GM19324 (cell line): ENCODE measurements around the gene SGMS2.

ENCODE experiments used
- ATAC-seq: cut with Tn5 transposase; IDR thresholded peaks from one replicate; pipeline ENCODE4 v1.9.1; 2021; ENCODE audit warnings: mild to moderate bottlenecking, moderate library complexity; ENCODE audit not compliant: unreplicated experiment, low FRiP score

Gene SGMS2

DNA sequence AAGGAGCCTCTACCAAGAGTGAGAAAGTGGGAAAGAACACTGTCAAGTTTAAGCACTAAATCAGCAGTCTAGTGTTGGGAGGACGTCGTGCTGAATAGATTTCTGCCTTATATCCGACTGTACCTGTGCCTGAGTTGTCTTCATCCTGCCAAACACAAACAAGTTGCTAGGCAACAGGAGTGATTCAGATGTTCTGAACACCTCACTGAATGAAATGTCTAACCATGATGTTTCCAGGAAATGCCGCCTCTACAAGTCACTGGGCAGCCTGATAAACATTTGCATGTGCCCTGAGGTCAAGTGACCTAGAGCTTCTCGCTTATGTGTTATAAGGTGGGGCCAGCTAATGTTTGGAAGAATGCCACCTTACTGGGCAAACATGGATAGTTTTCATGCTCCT is 37.9 kb downstream of the SGMS2 start:
- ATAC-seq, result peak; percentile 80

DNA sequence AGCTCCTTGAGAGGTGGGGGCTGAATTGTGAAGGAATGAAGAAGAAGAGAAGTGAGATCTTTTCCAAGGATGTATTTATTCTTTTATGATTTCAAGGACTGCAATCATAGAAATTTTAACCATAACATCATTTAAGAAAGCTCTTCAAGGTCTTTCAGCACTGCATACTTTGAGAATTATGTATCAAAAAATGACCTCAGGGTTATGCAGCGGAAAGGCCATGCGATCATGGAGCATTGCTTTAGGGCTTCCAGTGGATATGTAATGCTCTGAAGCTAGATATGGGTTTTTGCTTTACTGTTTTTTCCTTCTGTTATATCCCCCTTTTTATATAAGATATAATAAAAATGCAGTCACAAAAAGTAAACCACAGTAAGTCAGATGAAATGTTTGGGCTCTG is 38.7 kb downstream of the SGMS2 start:
- no peak for ATAC-seq

- no peak for ATAC-seq
Measured at GRCh38 chr4:107863850-107864371, 39.2 kb downstream of the SGMS2 start.

DNA sequence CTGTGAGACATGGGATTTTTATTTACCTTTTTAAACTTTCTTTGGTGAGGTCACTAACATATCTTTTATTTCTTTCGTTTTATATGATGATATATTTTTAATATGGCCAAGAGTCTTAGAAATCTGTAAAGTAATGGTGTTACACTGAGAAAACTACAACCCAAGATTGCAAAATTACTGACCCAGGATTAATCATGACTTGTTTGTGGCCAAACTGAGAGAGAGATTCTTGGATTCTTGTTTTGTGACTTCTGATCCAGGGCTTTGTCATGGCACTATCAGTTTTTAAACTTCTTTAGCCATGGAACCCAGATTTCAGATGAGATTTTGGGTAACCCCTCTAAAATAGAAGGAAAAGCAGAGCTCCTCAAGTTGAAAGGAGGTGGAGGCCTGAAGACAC is 42.0 kb downstream of the SGMS2 start:
- ATAC-seq, result no peak

- ATAC-seq, result no peak
Measured at GRCh38 chr4:107870236-107870635, 45.5 kb downstream of the SGMS2 start.

DNA sequence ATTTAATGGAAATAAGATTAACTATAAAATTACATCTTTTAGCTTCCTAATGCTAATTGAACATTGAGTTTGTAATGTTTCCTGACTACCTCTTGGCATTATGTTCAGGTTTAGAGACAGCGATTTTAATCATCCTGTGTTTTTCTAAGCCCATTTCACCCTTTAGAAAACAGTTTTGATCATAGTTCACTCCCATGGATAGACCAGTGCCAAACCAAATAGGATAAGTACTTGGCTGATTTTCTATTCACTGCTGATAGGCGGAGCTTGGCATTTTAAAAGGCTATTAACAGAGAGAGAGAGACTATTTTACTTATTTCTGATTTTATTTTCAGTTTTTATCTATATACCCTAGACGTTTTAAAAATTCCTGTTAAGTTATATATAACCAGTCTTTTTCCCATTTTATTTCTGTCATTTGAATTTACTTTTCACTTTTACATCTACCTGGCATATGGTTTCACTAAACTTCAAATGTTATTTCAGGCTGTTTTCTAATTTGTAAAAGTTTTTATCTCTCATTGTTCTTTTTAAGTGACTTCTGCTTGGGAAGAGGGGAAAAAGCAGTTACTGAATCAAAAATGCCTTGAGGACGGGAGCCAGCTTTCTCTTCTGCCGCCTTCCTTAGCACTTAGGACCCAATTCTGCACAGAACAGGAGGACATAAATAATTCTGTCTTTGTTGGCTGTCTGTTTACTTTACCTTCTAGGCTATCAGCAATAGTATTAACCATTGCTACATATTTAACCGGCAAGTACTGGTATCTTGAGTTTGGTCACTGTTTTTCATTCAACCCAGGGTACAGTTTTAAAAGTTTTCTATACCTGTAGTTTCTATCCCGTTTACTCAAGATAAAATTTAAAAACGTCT is 46.4 kb downstream of the SGMS2 start:
- no peak for ATAC-seq

DNA sequence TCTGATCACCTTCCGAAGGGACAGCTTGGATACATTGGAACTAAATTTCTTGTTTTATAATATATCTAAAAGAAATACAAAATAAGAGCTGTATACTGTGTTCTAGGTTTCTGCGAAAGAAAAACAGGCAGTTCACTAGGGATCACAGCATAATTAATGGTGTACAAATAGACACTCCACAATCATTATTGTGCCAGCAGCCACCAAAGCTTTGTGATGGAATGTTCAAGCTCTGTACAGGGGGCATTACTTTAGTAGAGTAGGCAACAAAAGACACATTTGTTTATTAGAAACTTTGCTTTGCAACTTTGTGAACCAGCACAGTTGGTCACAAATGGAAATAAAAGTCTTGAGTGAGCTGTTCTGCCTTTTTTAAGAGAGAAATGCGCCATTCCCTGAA is 49.3 kb downstream of the SGMS2 start:
- no peak for ATAC-seq

GRCh38 chr4:107876099-107876498 is 51.4 kb downstream of the SGMS2 start:
- ATAC-seq, result no peak

- ATAC-seq, result no peak
Measured at GRCh38 chr4:107877361-107877760, 52.6 kb downstream of the SGMS2 start.

DNA sequence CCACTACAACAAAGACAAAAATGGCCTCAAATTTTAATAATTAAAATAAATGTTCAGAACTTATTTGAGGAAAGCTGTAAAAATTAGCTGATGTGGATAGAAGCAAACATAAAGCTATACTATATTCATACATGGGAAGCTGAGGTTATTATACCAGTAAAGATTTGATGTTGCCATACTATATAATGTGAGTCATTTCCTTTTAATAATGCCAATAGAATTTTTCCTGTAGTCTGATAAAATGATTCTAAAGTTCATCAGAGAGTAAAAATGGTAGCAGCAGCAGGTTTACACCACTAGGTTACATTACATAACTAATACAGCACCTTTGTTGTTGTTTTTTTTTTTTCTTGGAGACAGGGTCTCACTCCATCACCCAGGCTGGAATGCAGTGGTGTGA is 61.1 kb downstream of the SGMS2 start:
- ATAC-seq, result no peak

- ATAC-seq, result no peak
Measured at GRCh38 chr4:107888237-107888636, 63.5 kb downstream of the SGMS2 start.

GRCh38 chr4:107890779-107891178 is 66.0 kb downstream of the SGMS2 start:
- ATAC-seq, result no peak

GRCh38 chr4:107891299-107891698 is 66.6 kb downstream of the SGMS2 start:
- ATAC-seq, result no peak

DNA sequence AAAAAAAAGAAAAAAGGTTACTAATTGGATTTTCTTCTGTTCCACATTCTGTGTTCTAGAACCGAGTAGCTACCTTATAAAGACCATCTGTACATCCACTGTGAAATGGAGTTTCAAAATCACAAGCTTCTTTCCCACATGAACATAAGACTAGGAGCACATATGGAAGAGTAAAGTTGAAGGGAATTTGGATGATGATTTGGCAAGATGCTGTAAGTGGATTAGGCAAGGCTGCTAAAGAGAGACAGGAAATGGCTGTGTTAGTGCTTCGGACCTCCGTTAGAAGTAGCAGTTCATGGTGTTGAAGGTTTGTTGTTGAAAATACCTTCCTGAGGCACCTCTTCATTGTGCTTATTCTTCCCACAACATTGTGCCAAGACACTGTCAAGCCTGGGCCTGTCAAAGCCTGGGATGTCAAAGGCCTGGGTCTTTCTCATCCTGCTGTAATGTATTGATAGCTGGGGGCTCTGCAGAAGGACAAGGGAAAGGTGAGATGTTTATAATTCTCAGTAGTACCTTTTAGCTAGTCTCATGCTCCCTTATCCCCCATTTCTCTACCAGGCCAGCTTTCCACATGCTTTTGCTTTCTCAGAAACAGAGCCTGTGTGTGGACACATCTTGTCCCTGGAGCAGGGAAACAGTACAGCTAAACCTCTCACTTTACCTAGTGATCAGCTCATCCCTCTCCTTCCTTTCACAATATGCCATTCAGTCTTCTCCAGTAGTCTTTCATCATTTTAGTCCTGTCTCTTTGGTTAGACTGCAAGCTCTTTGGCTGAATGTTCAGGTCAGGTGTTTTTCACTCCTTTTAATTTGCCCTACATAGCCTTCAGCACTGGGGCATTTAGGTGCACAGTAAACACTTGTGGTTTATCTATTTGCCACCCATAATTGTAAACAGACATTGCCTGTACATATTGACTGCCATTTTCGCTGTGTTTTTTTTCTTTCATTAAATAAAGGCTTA is 68.7 kb downstream of the SGMS2 start:
- ATAC-seq, result no peak

DNA sequence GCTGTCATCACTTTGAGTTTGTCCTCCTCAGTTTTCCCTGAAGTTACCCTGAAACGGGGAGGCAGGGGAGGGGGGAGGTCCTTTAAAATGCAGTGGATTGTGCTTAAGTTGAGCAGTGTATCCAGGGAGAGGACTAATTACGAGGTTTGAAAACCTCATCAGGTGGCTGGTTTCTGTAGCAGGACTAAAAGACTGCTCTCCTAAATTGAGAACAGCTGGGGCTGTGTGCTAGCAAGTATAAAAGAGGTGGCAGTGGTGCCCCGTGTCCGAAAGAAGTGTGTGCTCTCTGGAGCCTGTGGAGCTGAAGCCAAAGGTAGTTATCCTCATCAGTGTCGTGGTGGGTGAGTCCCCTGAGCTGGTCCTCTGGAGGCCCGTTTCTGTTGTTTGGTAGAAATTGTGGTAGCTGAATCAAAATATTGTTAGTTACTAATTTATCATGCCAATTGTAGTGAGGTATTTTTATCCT is 69.4 kb downstream of the SGMS2 start:
- no peak for ATAC-seq

GRCh38 chr4:107896158-107896645 is 71.5 kb downstream of the SGMS2 start:
- ATAC-seq, result peak; percentile 47

GRCh38 chr4:107896646-107897045 is 71.9 kb downstream of the SGMS2 start:
- no peak for ATAC-seq

- no peak for ATAC-seq
Measured at GRCh38 chr4:107897823-107898222, 73.1 kb downstream of the SGMS2 start.

DNA sequence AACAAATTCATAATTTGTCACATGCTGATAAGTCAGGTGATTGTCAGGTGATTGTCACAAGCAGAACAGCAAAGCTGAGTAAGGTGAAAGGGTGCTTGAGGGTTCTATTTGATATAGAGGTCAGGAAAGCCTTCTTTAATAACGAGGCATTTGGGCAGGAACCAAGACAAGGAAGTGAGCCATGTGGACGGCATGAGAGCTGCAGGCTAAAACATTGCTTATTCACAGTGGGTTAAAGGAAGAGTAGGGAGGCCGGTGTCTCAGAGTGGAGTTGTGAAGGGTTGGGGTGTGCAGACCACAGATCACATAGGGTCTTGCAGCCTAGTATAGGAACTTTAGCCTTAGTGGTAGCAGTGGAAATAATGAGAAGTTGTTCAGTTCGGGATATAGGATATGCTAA is 75.3 kb downstream of the SGMS2 start:
- no peak for ATAC-seq

DNA sequence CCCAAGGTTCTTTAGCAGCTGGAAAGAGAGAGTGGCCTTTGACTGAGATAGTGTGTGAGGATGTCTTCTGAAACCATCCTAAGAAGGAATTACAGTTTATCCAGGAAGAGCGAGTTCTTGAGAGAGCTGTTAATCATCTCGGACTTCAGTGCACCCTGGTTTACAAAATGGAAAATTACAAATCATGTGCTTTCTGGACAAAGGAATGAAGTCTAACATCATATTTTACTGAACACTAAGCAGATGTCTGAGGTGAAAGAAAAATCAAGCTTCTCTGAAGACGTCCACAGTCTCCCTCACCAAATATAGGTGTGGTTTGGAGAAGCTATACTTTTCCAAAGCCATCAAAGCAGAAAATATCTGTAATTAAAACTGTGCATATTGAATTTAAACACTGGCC is 75.8 kb downstream of the SGMS2 start:
- no peak for ATAC-seq
